IPS DF 19.7 (cell line): ENCODE results near the gene GPR139.

Experiments used
- DNase-seq: peaks from one replicate; pipeline ENCODE4 v3.0.0-alpha.2; 2013; ENCODE audit warnings: low read depth, low spot score

Gene GPR139

DNA sequence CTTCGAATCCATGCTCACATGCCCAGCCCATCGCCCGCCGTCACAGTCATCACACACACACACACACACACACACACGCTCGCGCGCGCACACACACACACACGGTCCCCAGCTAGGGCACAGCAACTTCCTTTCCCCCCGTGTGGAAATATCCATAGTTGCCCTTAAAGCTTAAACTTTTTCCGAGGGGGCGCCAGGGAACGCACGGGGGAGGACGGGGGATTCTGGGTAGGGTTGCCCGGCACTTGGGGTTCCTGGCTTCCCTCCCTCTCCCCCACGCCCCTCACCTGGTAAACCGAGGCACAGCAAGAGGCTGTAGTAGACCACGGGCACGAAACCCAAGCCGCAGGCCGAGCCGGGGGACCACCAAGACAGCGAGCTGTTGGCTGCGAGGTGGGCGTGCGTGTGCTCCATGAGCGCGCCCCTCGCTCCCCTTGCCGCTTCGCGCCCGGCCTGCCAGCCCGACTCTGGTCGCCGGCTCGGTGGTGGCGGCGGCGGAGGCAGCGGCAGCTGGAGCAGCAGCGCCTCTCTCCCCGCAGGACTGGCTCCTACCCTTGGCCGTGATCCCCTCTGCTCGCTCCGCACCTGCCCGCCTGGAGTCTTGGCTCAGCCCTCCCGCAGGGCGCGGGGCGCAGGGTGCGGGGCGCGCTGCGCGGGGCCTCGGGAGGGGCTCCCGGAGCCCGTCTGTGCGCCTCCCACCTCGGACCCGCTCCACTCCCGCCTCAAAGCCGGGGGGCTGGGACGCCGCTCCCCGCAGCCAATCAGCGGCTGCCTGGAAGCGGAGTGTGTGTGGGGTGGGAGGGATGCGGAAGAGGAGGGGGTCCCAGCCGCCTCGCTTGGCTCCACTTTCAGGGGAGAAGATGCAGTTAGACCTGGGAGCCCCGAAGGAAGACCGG lies at the start of gene GPR139:
Gene GPR139 (minus strand): TSS at position 688 of the 896 bp plus-strand sequence. CDS start 274 bp downstream, at position 414.
- DNase-seq, result no peak

DNA sequence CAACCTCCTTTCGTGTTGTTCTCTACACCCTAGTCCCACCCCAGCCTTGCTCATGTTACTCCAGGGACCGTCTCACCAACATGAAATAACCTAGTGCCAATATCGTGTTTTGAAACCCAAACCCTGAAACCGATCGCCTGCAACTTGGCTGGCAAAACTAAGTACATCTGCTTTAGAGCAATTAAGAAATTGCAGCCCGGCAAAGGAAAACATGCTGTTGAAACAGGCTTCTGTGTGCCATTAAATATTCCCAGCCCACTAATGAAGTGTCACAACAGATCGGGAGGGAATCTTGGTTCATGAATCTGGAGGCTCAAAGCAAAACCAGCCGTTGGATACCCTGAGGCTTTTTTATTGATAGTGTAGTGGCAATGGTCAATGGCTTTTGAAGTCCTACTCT lies 48.3 kb upstream of the GPR139 start:
- no peak for DNase-seq

DNA sequence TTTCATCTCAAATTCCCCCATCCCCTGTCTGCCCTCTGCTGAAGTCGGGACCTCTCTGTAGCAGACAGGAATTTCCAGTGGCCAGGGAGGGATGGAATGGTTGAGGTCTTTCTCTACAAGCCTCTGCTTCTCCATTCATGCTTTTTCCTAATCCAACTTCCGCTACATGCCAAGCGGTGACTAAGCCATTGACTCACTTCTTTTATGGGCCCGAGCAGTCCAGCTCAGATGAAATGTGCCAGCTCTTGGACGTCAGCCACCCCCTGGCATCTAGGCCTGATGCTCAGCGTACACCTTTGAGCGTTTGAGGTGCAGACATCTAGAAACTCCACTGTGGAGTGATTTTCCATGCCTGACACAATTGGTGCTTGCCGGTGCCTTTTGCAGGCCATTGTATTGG lies 40.7 kb upstream of the GPR139 start:
- no peak for DNase-seq

DNA sequence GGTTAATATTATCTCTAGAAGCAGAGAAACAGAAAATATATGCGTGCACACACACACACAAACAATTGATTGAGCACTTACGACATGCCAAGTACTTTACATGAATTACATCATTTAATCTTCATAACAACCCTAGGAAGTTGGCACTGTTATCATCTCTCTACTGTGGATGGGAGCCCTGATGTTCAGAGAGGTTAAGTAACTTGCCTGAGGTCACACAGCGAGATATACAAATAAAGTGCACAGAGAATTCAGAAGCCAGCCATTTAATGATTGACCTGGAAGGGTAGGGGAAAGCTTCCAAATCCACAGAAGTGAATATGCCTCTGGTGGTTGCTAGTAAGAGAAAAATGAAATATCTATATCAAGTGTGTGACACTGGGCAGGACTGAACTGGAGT lies 37.5 kb upstream of the GPR139 start:
- DNase-seq, result no peak

DNA sequence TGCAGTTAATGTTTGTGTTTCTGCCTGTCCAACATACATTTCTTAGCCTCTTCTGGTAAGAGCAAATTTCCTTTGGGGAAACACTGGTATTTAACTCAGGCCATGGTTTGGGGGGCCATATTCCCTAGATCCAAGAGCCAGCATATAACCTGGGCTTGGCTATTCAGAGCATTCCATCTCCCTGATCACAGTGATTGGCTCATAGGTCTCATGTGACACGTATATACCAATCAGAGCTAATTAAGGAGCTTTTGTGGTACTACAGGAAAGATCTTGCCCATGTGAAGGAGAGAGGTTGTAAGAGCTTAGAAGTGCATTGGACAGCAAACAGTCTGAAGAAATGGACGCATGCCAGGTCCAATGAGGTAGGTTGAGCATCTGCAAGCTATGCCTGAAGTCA lies 33.4 kb upstream of the GPR139 start:
- no peak for DNase-seq

DNA sequence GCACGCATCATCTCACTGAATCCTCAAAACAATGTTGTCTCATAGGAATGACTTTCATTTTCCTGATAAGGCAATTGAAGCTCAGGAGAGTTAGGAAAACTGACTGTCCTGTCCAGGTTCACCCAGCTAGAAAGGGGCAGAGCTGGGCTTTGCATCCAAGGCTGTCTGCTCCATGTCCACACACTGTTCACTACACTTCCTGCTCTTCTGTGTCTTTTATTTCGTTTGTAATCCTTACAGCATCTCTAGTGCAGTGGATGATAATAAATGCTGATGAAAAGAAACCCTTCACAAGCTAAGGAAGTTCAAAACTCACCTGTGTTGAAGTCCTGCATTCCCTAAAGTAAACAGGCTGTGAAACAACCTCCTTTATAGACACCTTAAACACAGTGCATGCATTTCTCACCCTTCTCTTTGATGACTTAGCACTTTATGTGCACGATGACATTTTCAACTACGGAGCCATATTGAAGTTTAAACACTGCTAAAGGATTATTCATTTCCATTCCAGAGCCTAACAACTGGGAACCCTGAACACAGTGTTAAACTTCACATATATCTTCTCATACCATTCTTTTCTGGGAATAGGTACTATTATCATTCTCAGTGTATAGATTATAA lies 31.0 kb upstream of the GPR139 start:
- DNase-seq, result no peak

DNA sequence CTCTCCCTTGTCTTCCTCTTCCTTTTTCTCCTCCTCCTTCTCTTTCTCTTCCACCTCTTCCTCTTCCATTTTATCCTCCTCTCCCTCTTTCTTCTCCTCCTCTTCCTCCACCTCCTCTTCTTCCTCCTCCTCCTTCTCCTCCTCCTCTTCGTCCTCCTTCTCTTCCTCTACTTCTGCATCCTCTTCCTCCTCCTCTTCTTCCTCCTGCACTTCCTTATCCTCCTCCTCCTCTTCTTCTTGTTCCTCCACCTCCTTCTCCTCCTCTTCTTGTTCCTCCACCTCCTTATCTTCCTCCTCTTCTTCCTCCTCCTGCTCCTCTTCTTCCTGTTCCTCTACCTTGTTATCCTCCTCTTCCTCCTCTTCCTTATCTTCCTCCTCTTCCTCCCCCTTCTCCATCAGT lies 28.8 kb upstream of the GPR139 start:
- no peak for DNase-seq

DNA sequence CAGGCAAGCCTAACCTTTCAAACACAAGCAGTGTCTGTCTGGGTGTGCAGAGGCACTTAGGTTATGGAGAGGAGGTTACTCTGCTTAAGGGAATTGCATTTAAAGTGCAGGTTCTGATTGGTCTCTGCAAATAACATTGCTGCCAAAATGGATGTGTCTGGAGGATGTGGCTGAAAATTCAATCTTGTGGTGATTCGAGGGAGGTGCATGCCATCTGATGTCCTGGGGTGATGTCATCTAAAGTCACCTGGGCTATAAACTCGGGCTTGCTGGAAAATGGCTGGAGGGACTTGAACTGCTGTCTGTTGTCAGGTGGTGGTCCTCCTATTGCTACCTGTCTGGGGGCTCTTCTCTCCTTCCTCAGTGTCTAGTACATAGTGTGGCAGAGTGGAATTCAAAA lies 28.3 kb upstream of the GPR139 start:
- DNase-seq, result no peak

DNA sequence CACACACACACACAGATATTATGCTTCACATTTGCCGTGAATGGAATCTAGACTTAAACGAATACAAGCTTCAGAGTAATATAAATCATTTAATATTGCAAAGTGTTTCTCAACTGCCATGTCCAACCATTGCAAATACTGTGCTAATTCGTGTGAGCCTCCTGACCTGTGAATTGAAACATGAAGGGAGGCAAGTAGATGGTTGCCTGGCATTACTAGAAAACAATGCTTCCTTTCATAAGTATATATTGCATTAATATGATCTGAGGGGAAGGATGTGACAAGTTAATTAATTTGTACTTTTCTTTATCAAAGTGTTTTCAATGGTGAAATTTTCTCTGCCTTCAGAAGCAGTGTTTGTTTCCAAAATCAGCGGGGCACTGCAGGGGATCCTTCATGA lies 25.7 kb upstream of the GPR139 start:
- no peak for DNase-seq

DNA sequence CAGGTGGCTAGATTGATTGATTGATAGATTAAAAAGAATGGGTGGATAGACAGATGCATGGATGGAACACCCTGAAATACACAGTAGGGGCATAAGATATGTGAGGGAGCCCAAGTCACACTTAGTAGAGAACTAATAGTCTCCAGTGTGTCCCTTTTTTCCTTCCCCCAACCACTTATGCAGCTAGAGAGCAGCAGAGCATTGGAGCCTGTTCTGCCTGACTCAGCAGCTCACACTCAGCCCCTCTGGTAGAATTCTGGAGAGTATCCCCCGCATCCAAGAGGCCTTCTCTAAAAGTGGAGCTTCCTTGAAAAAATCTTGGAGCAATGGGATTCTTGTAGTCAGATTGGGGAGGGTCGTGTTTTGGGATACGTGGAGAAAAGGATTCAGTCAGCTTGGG lies 20.5 kb upstream of the GPR139 start:
- no peak for DNase-seq

DNA sequence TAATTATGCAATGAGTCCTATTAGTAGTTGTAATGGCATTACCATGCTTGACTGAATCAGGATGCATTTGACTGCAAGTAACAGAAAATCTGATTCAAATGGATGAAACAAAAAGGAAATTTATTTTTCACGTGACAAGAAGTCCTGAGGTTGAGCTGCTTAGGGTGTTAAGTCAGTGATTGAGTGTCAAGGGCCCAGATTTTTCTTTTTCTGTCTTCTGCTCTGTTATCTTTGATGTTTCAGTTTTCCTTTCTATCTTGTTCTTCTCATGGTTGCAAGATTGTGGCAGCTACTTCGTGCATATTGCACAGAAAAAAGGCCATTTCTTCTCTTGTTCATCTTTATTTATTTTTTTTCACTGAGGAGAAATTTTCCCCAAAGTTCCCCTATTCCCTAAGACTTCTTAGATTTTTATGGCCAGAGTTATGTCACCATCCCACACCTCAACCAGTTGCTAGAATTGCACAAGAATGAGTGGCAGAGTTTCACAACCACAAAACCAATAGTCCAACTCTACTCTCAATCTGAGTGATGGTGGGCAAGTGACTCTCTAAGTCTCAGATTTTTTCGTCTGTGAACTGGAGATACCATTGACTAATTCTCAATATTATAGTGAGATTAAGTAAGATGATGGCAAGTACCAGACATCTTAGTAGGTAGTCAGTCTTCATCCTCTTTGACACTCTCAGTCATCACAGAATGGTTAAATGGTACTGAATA lies 15.7 kb upstream of the GPR139 start:
- DNase-seq, result no peak

DNA sequence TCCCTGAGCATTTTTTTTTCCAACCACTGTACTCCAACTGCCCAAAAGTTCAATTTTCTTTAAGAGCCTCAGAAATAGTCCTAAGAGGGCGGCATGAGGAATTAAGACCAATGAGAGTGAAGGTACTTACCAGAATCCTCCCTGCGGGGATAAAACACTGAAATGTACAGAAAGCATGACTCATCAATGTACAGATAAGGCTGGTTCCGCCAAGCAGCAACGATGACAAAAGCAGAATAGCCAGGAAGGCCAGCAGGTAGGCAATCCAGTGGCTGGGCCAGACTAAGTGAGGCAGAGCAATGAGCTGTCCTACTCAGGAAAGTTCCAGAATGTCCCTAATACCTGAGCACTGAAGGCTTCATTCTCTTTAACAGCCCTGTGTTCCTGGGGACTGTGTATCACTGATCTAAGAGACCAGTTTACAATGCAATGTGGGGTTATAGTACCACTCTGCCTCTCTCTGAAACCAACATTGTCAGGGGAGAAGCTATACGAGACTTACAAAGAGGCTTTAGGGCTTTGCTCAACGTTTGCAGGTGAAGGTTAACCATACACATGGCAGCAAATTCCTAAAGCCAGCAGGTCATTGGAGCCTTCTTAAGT lies 11.0 kb upstream of the GPR139 start:
- DNase-seq, result no peak

DNA sequence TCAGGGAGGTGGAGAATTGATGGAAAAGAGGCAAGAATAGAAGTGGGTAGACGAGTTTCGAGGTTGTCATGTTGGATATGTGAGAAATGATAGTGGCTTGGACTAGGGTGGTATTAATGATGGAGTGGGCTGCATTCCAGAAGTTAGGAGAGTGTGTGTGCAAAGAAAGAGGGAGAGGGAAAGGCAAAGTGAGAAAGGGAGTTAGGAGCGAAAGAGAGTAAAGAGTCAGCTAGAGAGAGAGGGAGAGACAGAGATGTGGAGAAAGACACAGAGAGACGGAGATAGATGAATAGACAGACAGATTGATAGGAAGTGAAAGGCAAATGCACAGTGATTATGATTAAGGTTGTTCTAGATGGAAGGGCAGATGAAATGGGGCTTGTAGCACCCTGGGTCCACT lies 5.4 kb upstream of the GPR139 start:
- DNase-seq, result no peak

DNA sequence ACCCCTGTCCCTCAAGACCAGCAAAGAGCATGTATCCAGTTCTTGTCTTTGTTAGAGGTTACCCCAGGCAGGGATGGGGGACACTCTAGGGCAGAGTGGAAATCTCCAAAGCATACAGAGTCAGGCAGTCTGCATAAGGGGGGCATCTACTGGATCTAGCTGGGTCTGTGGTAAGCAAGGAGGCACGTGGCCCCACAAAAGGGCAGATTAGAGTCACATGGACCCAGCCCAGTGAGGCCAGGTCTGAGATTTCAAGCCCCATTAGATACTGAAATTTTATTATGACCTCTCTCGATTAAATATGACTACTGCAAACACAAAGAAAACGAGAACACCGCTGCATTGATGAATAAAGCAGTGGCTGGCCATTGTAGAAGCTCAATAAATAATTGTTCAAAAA lies 1.6 kb upstream of the GPR139 start:
- DNase-seq, result no peak

DNA sequence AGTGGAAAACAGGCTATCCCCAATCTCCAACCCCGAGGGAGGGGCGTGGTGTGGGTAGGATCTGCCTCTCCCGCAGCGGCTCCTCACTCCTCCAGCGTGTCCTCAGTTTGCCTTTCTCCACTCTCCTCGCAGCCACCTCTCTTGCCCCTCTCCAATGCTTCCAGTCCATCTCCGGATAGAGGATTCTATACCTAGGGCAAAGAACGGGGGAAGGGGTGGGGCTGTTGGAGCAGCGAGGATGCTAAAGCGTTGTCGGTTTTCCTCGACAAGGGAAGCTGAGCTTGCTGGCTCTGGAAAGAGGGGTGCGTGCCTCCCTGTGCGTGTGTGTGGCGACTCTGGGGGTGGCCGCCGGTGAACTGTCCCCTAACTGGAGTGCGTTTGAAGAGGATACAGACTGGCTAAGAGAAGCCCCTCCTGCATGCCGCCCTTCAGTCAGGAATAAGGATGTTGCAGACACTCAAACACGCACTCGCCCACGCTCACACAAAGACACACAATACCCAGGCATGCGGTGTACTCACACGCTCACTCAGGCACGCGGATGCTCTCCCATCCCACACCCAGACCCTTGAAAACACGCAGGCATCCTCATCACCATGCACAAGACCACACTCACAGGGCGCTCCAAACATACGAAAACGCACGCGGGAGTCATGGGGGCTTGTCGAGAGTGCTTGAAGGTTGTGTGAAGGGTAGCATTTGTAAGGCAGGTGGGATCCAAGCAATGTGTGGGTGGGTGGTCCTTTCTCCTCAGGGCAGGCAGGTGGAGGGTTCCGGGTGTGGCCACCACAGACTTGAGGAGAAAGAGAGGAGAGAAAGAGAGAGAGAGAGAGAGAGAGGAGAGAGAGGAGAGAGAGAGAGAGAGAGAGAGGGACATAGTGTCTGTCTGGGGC lies 655 bp upstream of the GPR139 start:
- no peak for DNase-seq

DNA sequence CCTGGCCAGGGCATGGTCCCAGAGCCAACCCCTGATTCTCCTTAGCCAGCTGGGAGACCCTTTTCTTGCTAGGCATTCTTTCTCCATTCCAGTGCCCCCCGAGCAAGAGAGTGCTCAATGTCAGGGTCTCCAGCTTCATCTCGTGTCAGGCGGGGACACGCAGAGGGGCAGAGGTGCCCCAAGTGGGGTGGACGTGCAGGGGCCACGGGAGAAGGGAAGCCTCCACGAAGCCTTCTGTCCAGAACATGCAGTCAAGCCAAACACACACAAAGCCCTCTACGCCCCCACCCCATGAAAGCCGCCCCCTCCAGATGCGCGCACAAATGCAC lies 852 bp downstream of the GPR139 start:
- DNase-seq, result no peak

DNA sequence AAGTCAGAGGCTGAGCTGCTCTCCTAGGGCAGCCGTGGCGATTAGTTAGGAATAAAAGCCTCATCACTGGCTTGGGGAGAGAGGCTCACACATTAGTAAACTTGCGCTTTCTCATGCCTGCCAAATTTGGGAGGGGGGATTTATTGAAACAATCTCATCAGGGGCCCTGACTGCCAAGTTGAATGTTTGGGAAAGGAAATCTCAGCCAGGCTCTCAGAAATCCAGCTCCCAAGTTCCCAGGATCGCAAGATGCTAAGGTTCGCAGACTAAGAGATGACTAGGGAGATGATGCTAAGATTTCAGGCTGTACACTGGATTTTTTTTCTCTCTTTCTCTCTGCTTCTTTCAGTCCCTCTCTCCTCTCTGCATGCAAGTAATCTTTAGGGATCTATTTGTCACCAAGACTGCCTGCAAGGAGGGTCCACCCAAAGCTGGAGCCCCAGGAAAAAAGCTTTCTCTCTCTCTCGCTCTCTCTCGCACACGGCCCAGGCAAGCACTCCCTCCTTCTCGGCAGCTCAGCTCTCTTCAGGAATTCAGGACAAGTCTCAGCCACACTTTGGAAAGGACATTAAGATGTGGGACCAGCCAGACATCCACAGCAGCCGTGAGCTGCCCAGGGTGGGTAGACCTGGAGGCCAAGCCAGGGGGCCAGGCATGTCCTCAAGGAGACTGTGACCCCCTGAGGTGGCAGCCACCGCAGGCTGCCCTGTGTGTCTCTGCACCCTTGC lies 1.4 kb downstream of the GPR139 start:
- no peak for DNase-seq

DNA sequence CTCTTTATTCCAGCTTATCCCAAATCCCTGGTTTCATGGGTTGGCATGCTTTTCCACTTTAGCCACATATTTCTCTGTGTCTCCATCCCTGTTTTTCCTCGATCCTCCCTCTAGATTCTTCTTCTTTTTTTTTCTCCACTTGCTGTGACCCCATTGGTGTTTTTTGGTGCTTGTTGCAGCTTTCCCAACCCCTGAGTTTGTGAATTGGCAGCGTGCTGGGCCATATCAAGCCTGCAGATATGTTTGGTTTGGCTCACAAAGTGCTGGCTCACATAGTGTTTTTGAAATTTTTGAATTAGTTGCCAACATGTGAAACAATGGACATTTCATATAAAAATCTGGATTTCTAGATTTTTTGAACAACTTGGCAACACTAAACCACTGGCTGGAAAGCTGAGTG lies 8.8 kb downstream of the GPR139 start:
- DNase-seq, result no peak

DNA sequence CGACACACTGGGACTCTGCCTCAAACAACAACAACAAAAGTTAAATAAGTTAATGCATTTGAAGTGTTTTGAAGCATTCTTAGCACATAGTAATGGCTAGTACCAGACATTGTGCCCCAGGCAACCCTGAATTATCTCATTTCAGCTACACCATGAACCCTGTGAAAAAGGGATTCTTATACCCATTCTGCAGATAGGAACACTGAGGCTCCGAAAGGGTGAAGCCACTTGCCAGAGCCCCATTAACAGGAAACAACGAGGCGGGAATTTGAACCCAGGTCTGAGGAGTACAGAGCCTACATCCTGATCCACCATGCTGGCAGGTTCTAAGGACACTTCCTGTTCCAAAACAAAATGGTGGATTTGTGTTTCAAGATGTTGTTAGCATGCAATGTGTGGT lies 9.2 kb downstream of the GPR139 start:
- DNase-seq, result no peak

DNA sequence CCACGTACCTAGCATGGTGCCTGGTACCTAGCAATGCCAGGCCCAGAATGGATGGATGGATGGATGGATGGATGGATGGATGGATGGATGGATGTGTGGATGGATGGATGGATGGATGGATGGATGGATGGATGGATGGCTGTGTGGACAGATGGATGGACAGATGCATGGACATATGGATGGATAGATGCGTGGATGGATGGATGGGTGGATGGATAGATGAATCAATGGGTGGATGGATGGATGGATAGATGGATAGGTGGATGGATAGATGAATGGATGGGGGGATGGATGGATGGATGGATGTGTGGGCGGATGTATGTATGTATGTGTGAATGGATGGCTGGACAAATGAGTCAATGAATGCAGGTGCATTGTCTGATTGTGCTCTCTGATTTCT lies 12.6 kb downstream of the GPR139 start:
- no peak for DNase-seq

DNA sequence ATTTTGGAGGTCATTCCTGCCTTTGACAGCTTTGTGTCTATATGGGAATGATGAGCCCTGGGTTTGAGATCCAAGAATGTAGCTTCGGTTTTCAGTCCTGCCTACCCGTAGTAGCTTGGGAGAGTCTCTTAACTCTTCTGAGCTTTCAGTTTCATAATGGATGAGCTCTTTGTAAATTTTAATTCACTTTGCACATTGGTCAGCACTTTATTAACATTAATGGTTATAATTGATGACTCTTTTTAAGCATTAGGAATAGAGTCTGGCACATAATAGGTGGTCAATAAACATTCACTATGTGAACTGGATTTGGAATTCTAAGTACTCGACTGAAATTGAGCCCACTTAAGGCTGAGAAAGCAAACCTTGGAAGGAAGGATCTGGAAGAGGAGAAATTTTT lies 17.3 kb downstream of the GPR139 start:
- DNase-seq, result no peak
